Measurements from ENCODE around the gene MAP3K4. TPM values are rescaled to one million over a fixed set of nuclear protein-coding genes. Genes with fewer than 3 reads are reported as not detected.

The MAP3K4 gene
- total RNA-seq, 4 donors from 2014 or later, result 24.3 to 99.0 (median 37.4) TPM

- no peaks in the 10 kb centered on the region for H3K36me3 ChIP-seq
- DNase-seq, result no peak
- TF ChIP-seq, protein P1, sequence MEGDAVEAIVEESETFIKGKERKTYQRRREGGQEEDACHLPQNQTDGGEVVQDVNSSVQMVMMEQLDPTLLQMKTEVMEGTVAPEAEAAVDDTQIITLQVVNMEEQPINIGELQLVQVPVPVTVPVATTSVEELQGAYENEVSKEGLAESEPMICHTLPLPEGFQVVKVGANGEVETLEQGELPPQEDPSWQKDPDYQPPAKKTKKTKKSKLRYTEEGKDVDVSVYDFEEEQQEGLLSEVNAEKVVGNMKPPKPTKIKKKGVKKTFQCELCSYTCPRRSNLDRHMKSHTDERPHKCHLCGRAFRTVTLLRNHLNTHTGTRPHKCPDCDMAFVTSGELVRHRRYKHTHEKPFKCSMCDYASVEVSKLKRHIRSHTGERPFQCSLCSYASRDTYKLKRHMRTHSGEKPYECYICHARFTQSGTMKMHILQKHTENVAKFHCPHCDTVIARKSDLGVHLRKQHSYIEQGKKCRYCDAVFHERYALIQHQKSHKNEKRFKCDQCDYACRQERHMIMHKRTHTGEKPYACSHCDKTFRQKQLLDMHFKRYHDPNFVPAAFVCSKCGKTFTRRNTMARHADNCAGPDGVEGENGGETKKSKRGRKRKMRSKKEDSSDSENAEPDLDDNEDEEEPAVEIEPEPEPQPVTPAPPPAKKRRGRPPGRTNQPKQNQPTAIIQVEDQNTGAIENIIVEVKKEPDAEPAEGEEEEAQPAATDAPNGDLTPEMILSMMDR (IDR thresholded peaks at IDR 0.05), result no peak
- no peak for TF ChIP-seq POLR2A (IDR thresholded peaks at IDR 0.05)
- no peaks in the 10 kb centered on the region for H3K4me1 ChIP-seq
- no peaks in the 10 kb centered on the region for H3K27me3 ChIP-seq
- H3K4me3 ChIP-seq, result no peak overlapping the region
- no peak overlapping the region for H3K27ac ChIP-seq
- no peaks in the 10 kb centered on the region for H3K9me3 ChIP-seq
Observed at GRCh38 chr6:161057103-161058091, 65.8 kb downstream of the MAP3K4 start.

DNA sequence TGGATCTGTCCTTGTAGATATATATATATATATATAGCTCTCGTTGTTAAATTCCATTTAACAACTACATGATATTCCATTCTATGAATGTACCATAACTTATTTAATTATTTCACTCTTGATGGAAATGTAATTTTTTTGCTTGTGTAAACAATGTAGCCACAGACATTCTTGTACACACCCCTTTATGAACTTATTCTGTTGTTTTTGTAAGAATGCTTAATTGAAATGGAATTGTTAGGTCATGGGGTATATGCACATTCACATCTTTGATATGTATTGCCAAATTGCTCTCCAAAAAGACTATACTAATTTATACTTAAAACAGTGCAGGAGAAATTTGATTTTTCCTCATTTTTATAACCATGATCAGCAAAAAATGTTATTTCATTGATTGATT, 67.2 kb downstream of the MAP3K4 start:
- no peaks in the 10 kb centered on the region for H3K9me3 ChIP-seq
- no peaks in the 10 kb centered on the region for H3K4me1 ChIP-seq
- H3K27me3 ChIP-seq, result no peaks in the 10 kb centered on the region
- TF ChIP-seq, protein P1 (IDR thresholded peaks at IDR 0.05), result no peak
- TF ChIP-seq POLR2A (IDR thresholded peaks at IDR 0.05), result no peak
- DNase-seq, result no peak
- H3K36me3 ChIP-seq, result no peaks in the 10 kb centered on the region
- H3K4me3 ChIP-seq, result no peak overlapping the region
- H3K27ac ChIP-seq, result no peak overlapping the region

GRCh38 chr6:161061576-161061975, 70.0 kb downstream of the MAP3K4 start:
- H3K4me1 ChIP-seq, result no peaks in the 10 kb centered on the region
- no peaks in the 10 kb centered on the region for H3K36me3 ChIP-seq
- H3K4me3 ChIP-seq, result no peak overlapping the region
- no peaks in the 10 kb centered on the region for H3K9me3 ChIP-seq
- no peaks in the 10 kb centered on the region for H3K27me3 ChIP-seq
- TF ChIP-seq, protein P1 (IDR thresholded peaks at IDR 0.05), result no peak
- TF ChIP-seq POLR2A (IDR thresholded peaks at IDR 0.05), result no peak
- no peak for DNase-seq
- no peak overlapping the region for H3K27ac ChIP-seq

DNA sequence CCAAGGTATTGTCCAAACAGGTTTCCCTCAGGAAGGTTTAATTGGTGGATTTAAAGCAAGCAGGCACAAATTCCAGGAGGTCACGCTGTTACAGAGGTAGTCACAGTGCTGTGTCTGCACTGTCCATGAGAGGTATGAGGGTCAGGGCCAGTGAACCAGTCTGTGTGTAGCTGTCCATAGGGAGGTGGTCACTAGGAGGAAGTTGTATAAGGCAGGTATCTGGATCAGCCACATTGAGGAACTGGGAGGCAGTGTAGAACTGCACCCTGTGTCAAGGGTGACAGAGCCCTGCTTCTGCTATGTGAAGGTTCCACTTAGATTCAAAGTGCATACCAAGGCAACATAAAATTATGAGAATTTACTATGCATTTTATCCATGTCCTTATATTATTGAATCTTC, 73.3 kb downstream of the MAP3K4 start:
- H3K36me3 ChIP-seq, result no peaks in the 10 kb centered on the region
- TF ChIP-seq, protein P1 (IDR thresholded peaks at IDR 0.05), result no peak
- TF ChIP-seq POLR2A (IDR thresholded peaks at IDR 0.05), result no peak
- H3K4me3 ChIP-seq, result no peak overlapping the region
- no peak for DNase-seq
- no peaks in the 10 kb centered on the region for H3K27me3 ChIP-seq
- H3K27ac ChIP-seq, result no peak overlapping the region
- H3K4me1 ChIP-seq, result no peaks in the 10 kb centered on the region
- no peaks in the 10 kb centered on the region for H3K9me3 ChIP-seq

- Histone ChIP-seq H3K27ac (no peak overlapping the region), H3K4me3 (no peak overlapping the region), H3K36me3 (no peaks in the 10 kb centered on the region), H3K9me3 (no peaks in the 10 kb centered on the region), H3K4me1 (no peaks in the 10 kb centered on the region), H3K27me3 (no peaks in the 10 kb centered on the region)
- DNase-seq, result no peak
- TF ChIP-seq, protein P1 (IDR thresholded peaks at IDR 0.05), result no peak
Observed at GRCh38 chr6:161066511-161066910, 74.9 kb downstream of the MAP3K4 start.

All from Peyer's patch (tissue), 4 donors.